Fibroblast of skin of left biceps (primary cell): ENCODE data around the gene GNAT1.
"Not testable (repeated sequence)": the region's sequence is repeated elsewhere in the genome, so short reads cannot be mapped to it uniquely, and the experiment has no call there.

Experiments
- DNase-seq, 2 experiments: peaks; one replicate each; pipeline ENCODE4 v3.0.0-alpha.2; 2013; ENCODE audit warnings: low read depth in 2 of 2

The GNAT1 gene

DNA sequence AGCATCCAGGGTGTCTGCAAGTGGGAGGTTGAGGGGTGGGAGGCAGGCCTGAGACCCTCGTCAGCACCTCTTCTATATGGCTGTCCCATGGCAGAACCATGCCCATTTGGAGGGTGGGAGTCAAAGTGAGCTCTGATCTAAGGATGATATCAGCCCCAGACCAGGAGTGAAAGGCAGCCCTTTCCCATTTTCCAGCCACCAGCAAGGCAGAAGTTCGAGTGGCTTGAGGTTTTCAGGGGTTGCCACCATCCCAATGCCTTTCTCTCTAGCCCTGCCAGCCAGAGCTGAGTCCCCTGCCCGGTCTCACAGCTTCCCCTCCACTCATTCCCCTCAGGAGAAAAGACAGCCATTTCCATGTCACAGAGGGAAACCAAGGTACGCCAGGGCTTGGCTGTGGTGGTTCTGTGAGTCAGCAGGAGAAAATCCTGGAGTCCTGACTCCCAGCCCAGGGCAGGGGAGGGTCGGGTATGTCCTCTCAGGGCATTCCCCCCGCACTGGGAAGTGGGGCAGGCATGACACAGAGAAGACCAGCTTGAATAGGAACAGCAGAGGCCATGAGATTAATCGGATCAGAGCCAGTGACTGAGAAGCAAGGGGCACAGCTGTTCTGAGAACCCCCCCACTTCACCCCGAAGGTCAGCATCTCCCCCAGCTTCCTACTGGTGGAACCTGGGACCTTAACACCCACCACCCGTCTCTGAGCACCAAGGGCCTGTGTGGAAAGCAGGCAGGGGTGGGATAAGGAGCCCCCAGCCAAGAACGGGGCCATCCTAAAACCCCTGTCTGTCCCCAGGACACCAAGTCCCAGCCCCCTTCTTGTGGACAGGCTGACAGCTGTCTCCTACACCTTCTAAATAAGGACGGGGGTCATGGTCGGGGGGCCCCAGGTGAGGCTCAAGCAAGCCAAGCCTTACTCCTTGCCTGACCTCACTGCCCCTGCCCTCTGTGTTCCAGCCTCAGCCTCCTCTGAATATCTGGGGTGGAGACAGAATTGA lies 12.7 kb downstream of the GNAT1 start:
- DNase-seq, result no peak

DNA sequence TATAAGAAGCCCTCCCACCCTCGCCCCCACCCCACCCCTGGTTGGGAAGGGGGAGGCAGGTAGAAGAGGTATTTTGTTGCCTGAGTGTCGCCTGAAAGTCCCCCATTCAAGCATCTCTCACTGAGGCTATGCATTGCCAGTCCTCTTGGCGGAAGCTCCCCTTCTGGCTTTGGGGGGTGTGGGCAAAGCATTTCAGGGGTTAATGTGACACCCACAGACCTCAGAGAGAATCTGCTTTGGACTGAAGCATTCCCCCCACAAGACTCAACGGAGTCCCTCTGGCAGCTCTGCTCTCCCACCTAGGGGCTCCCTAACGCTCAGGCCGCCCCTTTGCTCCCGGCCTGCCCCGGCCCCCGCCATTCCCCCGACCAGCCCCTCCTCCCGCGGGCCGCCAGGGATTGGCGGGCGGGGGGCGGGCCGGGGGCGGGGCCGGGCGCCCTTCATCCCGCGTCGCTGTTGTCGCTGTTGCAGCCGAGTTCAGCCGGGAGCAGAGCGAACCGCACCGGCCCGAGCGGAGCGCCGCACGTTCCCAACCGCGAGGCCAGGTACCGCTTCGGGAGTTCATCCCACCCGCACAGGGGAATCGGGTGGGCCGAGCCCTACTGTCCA lies 13.5 kb downstream of the GNAT1 start, which contains the start of gene SLC38A3:
Gene SLC38A3 (plus strand): TSS at position 468 of the 609 bp plus-strand sequence. CDS start 8,929 bp downstream, outside the sequence.
- no peak for DNase-seq

DNA sequence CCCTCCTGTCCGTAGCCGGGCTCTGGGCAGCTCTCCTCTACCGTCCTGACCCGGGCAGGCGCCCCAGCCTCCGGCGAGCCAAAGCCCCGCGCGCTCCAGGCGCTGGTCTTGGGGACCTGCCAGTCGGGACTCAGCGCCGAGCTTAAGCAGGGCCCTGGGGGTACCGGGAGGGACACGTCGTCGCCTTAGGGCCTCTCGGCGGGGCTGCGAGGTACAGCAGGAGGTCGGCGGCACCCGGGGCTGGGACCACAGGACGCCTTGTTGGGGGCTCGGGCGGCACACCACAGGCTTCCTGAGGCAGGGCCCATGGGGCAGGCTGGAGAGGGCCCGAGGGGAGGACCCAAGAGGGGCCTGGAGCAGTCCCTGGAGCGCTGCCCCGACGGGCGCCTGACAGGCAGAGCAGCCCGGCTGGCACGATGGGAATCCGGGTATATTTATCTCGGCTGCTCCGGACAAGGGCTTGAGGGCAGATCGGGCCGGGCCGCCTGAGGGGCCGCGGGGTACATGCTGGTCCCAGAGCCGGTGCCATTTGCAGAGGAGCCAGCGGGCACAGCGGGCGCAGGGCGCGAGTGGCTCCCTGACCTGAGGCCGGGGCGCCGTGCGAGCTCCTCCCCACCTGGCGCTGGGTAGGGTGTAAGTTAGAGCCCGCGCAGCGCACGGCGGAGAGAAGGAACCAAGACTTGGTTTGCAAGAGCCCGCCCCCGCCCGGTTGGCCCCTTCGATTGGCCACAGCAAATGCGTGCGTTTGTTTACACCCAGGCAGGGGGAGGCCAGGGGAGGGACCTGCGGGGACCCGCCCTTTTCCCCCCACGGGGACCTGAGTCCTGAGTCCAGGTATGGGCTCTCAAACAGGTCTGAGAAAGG lies 14.2 kb downstream of the GNAT1 start:
- DNase-seq, result no peak

DNA sequence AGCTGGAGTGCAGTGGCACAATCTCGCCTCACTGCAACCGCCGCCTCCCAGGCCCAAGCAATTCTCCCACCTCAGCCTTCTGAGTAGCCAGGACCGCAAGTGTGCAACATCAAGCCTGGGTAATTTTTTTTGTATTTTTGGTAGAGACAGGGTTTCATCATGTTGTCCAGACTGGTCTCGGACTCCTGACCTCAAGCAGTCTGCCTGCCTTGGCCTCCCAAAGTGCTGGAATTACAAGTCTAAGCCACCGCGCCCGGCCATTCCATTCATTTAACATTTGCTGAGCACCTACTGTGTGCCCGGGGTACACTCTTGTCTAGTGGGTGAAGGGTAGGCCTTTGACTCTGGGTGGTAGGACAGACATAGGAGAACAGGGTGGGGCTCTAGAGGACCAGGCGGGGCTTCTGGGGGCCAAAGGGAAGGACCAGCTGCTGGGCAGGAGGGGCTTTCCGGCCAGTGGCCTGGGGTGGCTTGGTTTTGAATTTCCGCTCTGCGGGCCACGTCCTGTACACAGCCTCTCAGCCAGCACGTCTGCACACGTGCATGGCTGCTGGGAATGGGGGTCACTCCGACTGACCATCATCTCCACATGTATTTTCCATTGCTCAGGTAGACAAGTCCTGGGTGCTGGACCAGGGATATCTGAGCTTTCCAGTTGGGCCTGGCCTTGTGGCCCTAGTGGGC lies 16.1 kb downstream of the GNAT1 start:
- DNase-seq, result no peak

DNA sequence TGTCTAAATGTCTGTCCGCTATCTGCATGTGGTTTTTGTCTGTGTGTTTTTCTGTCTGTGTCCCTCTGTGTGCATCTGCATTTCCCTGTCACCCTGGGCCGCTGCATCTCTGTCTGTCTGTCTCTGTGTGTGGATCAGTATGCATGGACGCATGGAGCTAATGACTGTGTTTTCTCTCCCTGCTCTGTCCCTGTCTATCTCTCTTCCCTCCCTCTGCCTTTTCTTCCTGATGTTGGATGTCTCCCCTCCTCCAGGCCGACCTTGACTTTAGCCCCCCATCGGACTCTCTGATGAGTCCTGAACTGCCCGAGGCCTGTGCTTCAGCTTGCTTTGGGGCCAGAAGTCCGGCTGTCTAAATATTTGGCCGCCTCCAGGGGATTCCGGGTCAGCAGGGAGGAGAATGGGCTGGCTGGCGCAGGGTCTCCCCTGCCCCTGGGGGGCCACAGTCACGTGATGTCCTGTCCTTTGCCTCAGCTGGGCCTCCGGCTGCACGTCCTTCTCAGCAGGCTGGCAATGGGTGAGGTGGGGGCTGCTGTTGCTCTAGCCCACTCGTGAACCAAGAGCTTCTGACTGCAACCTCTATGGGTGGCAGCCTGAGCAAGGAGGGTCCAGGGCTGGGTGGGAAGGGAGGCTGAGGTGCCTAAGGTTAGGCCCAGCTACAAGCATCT lies 17.4 kb downstream of the GNAT1 start:
- DNase-seq, result no peak

DNA sequence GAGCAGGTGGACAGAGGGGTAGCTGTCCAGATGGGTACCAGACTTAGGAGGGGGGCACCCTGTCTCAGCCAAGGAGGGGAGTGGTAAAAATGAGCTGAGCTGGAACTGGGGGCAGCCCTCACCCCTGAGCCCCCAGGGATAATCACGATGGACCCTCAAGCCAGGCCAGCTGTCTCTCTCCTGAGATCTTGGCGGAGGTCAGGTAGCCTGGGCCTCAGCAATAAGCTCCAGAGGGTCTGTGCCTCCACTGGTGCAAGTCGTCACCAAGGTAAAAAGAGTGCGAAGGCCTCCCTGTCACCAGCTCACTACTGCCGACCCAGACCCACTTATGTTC lies 18.7 kb downstream of the GNAT1 start:
- DNase-seq, result no peak

DNA sequence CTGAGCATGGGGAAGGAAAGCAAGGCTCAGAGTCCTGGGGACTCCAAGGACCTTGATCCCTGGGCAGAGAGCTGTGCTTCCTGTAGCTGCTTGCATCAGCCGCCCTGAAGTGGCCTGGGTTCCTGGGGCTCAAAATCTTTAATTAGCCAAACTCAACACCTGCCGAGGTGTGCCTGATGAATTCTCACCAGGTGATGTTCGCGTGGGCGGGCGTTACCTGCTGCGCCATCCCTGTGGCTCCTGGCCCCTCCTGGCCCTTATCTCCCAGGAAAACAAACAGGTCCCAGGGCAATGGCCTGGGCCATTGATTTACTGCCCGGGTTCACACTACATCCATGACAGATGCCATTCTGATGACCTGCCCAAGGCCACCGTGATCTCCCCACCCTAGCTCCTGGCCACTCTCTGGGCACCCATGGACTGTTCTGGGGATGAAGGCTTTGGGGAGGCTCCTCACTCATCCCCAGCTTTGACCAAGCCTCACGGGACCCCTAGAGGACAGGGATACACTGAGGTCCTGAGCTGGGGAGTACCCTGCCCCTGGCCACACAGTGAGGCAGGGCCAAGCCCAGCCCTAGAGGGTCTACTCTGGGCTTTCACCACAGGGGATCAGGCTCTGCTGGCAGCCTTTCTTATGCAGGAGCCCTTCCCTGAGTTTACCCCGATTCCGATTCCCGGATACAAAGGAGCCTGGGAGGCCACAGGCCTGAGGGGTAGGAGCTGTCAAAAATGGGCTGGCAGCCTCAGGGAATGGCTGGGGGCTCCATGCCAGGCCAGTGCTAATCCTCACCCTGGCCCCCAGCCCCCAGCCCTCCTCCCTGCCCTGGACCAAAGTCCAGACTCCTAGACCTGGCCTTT lies 19.3 kb downstream of the GNAT1 start:
- no peak for DNase-seq

DNA sequence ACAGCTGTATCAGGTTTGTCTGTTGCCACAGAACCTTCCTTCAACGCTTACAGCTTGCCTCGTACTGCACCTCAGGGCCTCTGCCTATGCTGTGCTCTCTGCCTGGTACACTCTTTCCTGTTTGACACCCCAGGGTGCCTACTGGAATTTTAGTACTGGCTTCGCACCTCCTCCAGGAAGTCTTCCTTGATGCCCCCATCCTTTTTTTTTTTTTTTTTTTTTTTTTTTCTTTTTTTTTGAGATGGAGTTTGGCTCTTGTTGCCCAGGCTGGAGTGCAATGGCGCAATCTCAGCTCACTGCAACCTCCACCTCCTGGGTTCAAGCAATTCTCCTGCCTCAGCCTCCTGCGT lies 19.9 kb downstream of the GNAT1 start:
- not testable (repeated sequence) for DNase-seq

DNA sequence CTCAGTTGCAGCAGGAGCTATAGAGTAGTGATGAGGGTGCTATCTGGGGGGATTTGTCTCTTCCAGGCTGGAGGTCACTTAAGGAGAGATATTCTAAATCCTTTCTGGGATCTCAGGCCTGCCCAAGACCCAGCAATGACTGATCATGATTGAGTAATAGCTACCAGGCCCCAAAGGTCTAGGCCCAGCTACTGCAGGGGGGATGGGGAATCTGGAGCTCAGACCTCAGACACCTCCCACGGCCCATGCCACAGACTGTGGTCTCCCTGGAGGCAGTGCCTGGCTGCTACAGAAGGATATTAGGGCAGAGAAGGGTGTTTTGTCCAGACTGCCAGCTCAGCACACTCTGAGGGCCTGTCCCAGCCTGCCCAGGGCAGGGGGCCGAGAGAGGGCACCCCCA lies 20.5 kb downstream of the GNAT1 start:
- no peak for DNase-seq

DNA sequence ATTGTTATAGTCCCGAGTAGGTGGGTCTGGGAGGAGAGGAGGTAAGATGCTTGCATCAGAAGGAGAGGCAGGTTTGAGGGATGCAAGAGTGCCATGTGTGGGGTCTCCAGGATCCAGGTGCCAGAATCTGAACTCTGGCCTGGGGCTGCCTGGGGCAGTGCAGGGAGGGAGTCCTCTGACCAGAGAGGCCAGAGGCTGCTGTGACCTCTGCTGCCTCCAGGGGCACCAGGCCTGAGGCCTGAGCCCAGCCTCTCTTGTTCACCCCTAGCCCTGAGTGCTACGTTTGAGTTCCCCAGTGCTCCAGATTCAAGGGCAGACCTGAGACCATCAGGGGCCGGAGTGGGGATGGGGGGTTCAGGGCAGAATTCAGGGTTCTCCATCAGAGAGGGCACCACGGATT lies 21.1 kb downstream of the GNAT1 start:
- no peak for DNase-seq

DNA sequence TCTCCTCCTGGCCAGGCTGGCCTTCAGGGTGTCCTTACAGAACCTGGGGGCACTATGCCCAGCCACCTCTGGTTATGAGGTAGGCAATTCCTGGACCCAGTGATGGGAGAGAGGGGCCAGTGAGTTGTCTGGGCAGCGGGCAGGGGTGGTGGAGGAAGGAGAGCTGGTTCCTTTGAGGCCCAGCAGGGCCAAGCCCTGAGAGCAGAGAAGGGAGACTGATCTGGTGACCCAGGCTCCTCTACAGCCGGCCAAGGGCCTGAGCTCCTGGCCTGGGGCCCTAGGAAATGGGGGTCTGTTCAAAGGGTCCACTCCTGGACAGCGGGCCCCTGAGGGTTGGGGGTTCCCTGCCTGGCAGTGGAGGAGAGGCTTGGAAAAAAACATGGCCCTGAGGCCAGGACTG lies 21.6 kb downstream of the GNAT1 start:
- no peak for DNase-seq

DNA sequence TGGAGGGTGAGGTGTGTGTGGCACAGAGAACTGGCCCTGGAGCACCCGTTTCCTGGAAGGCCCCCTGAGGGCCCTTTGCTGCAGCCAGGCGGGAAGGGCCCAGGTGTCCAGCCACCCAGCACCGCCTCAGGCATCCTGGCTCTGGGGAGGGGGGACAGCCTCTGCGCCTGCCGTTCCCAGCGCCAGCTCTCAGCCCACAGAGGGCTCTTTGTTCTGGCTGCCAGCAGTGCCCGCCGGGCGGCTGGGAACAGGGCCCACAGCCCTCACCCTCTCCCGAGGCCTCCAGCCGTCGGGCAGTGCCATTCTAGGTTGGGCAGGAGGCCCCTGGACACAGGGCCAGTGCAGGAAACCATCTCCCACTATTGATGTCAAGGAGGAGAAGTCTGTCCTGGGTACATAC lies 22.0 kb downstream of the GNAT1 start:
- no peak for DNase-seq

DNA sequence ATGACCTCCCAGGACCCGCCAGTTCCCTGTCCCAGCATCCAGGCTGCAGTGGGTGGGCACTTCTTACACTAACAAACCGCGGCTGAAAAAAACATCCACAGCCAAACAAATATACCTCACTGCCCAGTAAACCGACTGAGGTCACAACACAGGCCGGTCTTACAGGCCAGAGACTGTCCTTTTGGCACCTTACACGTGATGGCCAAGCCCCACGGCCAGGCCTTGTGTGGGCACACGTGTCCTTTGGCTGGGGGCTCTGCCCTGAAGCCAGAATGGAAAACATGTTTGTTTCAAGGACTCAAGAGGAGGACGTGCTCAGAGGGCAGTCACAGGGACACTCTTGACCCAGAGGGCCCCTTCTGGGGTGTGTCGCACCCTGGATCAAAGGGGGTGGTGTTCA lies 23.4 kb downstream of the GNAT1 start:
- no peak for DNase-seq

DNA sequence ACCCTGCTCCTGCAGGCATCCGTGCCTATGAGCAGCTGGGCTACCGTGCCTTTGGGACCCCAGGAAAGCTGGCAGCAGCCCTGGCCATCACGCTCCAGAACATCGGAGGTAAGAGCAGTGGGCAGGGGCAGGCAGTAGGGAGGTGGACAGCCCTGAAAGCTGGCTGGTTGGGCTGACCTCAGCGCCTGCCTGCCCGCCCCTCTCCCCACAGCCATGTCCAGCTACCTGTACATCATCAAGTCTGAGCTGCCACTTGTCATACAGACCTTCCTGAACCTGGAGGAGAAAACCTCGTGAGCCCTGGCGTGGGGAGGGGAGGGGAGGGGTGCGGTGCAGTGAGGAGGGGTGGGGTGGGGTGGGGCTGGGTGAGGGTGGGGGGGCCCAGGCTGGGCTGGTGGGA lies 24.1 kb downstream of the GNAT1 start:
- no peak for DNase-seq

DNA sequence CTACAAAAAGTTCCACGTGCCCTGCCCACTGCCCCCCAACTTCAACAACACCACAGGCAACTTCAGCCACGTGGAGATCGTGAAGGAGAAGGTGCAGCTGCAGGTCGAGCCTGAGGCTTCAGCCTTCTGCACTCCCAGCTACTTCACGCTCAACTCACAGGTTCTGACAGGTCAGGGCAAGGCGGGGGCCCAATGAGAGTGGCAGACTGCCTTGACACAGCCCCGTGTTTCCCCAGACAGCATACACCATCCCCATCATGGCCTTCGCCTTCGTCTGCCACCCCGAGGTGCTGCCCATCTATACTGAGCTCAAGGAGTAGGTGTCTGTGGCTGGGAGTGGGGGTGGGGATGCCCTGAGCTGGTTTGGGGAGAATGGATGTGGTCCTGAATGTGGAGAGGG lies 26.3 kb downstream of the GNAT1 start:
- DNase-seq, result no peak

DNA sequence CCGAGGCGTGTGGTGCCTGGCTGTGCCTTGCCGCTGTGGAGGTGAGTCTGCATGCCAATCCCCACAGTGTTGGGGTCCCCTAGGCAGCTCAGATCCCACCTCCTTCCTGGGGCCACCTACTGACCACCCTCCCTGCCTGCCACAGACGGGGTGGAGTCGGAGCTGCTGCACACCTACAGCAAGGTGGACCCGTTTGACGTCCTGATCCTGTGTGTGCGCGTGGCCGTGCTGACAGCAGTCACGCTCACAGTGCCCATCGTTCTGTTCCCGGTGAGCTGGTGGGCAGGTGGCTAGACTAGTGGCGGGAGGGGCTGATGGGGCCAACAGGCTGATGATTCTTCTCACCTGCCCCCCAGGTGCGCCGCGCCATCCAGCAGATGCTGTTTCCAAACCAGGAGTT lies 27.0 kb downstream of the GNAT1 start:
- DNase-seq, result no peak

DNA sequence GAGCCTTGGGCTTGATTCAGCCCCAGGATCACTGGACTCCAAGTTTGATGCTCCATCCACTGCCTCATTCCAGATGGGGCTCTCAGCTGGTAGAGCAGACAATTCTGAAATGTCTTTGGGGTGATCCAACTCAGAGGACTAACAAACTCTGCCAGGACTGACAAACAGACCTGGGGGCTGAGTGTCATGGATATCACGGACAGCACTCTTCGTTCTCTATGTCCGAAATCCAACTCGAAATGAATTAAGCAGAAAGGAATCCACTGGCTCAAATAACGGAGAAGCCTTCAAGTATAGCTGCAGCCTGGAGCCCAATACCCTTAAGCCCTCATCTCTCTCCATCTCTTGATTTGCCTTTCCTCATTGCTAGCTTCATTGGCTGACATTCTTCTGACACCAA lies 27.9 kb downstream of the GNAT1 start:
- no peak for DNase-seq

DNA sequence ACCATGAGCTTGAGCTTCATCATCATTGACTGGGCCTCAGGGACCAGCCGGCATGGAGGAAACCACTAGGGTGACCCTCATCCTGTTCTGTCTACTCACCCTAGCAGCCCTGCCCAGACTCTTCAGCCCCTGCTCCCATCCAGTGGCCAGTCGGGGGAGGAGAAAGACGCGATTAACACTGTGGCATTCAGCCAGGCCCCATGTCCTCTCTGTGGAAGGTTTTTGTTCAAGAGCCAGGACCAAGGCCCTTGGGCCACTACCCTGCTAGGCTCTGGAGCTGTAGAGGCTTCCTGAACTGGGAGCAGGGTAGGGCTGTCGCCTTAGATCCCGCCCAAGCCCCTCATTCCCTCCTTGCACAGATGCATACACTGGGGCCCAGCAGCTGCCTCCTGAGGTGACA lies 28.7 kb downstream of the GNAT1 start:
- no peak for DNase-seq

DNA sequence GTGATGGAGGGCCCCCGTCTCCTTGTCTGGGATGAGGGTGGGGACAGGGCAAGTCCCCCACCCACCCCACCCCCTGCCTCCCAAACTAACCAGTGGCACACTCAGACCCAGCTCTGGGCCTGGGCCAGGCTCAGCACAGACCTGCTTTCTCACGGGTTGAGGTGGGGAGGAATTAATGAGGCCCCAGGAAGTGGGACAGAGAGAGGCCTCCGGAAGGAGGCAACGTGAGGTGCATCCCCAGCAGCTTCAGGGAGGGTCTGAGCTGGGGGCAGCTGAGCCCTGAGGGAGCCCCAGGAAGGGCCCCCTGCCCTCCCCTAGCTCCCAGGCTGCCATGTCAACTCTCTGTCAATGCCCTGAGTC lies 29.6 kb downstream of the GNAT1 start:
- no peak for DNase-seq

DNA sequence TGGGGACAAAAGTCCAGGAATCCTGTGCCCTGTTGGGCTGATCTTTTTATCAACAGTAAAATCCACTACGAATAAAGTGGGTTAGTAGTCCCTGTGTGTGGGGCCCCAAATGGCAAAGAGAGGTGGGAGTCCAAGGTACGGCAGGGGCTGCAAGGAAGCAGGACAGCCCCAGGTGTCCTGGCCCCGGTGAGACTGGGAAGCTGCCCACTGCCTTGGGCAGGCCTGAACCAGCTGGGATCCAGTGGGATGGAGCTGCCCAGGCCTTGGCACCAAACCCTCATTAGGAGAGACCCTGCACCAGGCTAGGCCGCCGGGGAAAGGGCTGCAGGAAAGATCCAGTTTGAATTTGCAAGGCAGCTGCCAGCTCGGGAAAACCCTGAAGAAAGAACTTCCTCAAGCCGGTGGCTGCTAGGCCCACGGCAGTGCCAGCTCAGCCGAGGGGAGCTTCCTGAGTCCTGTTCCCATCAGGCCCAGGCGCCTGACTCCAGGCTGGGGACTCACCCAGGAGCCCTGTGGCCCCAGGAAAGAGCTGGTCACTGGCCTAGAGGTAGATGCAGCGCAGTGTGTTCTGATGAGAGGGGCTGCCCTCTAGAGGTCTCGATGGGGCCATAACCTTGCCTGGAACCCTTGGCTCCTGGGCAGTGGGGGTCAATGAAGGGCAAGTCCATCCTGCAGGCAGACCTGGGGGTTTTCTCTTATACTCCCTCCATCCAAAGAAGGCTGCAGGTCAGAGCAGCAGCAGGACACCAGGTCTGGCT lies 30.2 kb downstream of the GNAT1 start:
- DNase-seq, result no peak
